Measurements from ENCODE around the gene EHBP1L1.

Gene EHBP1L1

GRCh38 chr11:65639623-65640482, 64.0 kb downstream of the EHBP1L1 start:
- no peak for DNase-seq

GRCh38 chr11:65640483-65641296, 64.8 kb downstream of the EHBP1L1 start:
- DNase-seq = no peak

GRCh38 chr11:65641297-65642013, 65.6 kb downstream of the EHBP1L1 start:
- DNase-seq = no peak

All from NCI-H1048 (cell line).